BJ (cell line): ENCODE measurements around the gene HSF4. TPM values are rescaled to one million over a fixed set of nuclear protein-coding genes. Genes with fewer than 3 reads are reported as not detected.

ENCODE experiments used
- CTCF ChIA-PET: fragments of 350-600 bp; formaldehyde crosslinking; extraction: SDS; loops from one replicate; lab custom pipeline; 2021; ENCODE audit warnings: antibody characterized with exemption, inconsistent platforms; lab: Yijun Ruan, JAX
- POLR2A ChIA-PET: fragments of 300-600 bp; sonication (Branson Sonifier 250); formaldehyde crosslinking; extraction: SDS; loops from one replicate; lab custom pipeline; 2021; ENCODE audit warnings: antibody characterized with exemption; lab: Charles Lee
- DNase-seq: peaks from one replicate; pipeline ENCODE4 v3.0.0-alpha.2; 2011; ENCODE audit warnings: low read depth
- H3K27me3 ChIP-seq: 2 replicates; pipeline ENCODE4 v1.6.0; 2011; ENCODE audit warnings: low read length; ENCODE audit not compliant: control insufficient read depth, insufficient read depth
- H3K36me3 ChIP-seq: 2 replicates; pipeline ENCODE4 v1.5.1; 2011; ENCODE audit warnings: low read length; ENCODE audit not compliant: control insufficient read depth, insufficient read depth
- H3K4me3 ChIP-seq: 2 replicates; pipeline ENCODE4 v1.5.1; 2011; ENCODE audit warnings: low read depth, mild to moderate bottlenecking, control low read depth, low read length
- CTCF ChIP-seq: IDR thresholded peaks from 2 replicates; pipeline ENCODE4 v1.5.1; 2011; ENCODE audit warnings: low read depth, mild to moderate bottlenecking, control low read depth, inconsistent platforms, low read length, moderate library complexity; ENCODE audit not compliant: insufficient read depth
- polyA plus RNA-seq: library from polyadenylated mRNA; depleted of rRNA; stranded (reverse); fragments of >200 nt; gene quantifications from 2 replicates; pipeline ENCODE4 v1.2.3, GENCODE V29; 2011

HSF4 gene
- polyA plus RNA-seq, 1 experiment: 4.1 TPM

- peaks cover 8% of the 10 kb centered on the region; the same call in 1 of the 2 replicates for H3K27me3 ChIP-seq
- no peak for TF ChIP-seq CTCF
- peak overlapping the region; percentile 37 for H3K4me3 ChIP-seq
- no peak for DNase-seq
- H3K36me3 ChIP-seq: no peaks in the 10 kb centered on the region
- CTCF ChIA-PET: interaction anchor here (1.3 to 5.1 kb wide), 6 partner anchors 10 to 163 kb away, joined by 3 to 34 read pairs (median 10); partner anchors contain the start of gene B3GNT9
- POLR2A ChIA-PET: interaction anchor here (0.6 to 1.4 kb wide), 2 partner anchors 10 to 77 kb away, joined by 3 read pairs; no protein-coding TSS in a partner anchor
These were observed 6.6 kb downstream of the HSF4 start for GRCh38 chr16:67170949-67171649.

- Histone ChIP-seq H3K27me3 (no peaks in the 10 kb centered on the region), H3K4me3 (peak overlapping the region; percentile 48), H3K36me3 (no peaks in the 10 kb centered on the region)
- POLR2A ChIA-PET: no interaction called here
- no peak for TF ChIP-seq CTCF
- no peak for DNase-seq
- CTCF ChIA-PET: interaction anchor here (1.1 to 4.5 kb wide), 4 partner anchors 11 to 177 kb away, joined by 3 to 36 read pairs (median 14); partner anchors contain the start of genes FBXL8, HSF4 and TRADD
These were observed 8.8 kb downstream of the HSF4 start for GRCh38 chr16:67173323-67173722.

- H3K4me3 ChIP-seq: peak overlapping the region; percentile 48
- H3K27me3 ChIP-seq: no peaks in the 10 kb centered on the region
- ChIA-PET POLR2A (interaction anchor here (0.6 kb wide), 2 partner anchors 17 to 53 kb away, joined by 3 read pairs; partner anchors contain the start of gene TMEM208), CTCF (interaction anchor here (1.0 to 4.5 kb wide), 6 partner anchors 9 to 177 kb away, joined by 3 to 36 read pairs (median 8); partner anchors contain the start of genes FBXL8, HSF4 and TRADD)
- DNase-seq: no peak
- TF ChIP-seq CTCF: peak; percentile 46
- H3K36me3 ChIP-seq: no peaks in the 10 kb centered on the region
These were observed 9.5 kb downstream of the HSF4 start for GRCh38 chr16:67173808-67174705.

GRCh38 chr16:67174706-67175231, 10.2 kb downstream of the HSF4 start:
- Histone ChIP-seq H3K27me3 (no peaks in the 10 kb centered on the region), H3K36me3 (no peaks in the 10 kb centered on the region), H3K4me3 (peak overlapping the region; percentile 48; the same call in 1 of the 2 replicates)
- no peak for DNase-seq
- TF ChIP-seq CTCF: no peak
- POLR2A ChIA-PET: interaction anchor here (0.6 kb wide), 2 partner anchors 18 to 52 kb away, joined by 3 read pairs; partner anchors contain the start of gene TMEM208
- CTCF ChIA-PET: interaction anchor here (0.7 to 4.5 kb wide), 6 partner anchors 8 to 196 kb away, joined by 3 to 36 read pairs (median 8); partner anchors contain the start of genes FBXL8, HSF4 and TRADD
